ENCODE measurements around the gene SHISA9. TPM values are rescaled to one million over a fixed set of nuclear protein-coding genes. Genes with fewer than 3 reads are reported as not detected.

SHISA9 gene
- total and polyA plus RNA-seq, 12 donors = 0.04 to 0.96 (median 0.13) TPM; not detected in 3

- no peak overlapping the region for H3K27ac ChIP-seq
- H3K36me3 ChIP-seq = no peaks in the 10 kb centered on the region
- no peak overlapping the region for H3K4me3 ChIP-seq
- peaks cover 0 to 2% (median 0%) of the 10 kb centered on the region in 7 donors for H3K27me3 ChIP-seq
- no peak for ATAC-seq
- intact Hi-C loops (cut with DNase I) = no loop called here
- TF ChIP-seq, protein P1, sequence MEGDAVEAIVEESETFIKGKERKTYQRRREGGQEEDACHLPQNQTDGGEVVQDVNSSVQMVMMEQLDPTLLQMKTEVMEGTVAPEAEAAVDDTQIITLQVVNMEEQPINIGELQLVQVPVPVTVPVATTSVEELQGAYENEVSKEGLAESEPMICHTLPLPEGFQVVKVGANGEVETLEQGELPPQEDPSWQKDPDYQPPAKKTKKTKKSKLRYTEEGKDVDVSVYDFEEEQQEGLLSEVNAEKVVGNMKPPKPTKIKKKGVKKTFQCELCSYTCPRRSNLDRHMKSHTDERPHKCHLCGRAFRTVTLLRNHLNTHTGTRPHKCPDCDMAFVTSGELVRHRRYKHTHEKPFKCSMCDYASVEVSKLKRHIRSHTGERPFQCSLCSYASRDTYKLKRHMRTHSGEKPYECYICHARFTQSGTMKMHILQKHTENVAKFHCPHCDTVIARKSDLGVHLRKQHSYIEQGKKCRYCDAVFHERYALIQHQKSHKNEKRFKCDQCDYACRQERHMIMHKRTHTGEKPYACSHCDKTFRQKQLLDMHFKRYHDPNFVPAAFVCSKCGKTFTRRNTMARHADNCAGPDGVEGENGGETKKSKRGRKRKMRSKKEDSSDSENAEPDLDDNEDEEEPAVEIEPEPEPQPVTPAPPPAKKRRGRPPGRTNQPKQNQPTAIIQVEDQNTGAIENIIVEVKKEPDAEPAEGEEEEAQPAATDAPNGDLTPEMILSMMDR (IDR thresholded peaks at IDR 0.05) = no peak
- H3K9me3 ChIP-seq = peaks cover 0 to 20% (median 4%) of the 10 kb centered on the region in 11 donors
- WGBS, 2 donors = 74 to 75% methylated on average over 5 of the region's 5 CpGs
- DNase-seq = no peak
- H3K4me1 ChIP-seq = no peaks in the 10 kb centered on the region
These were observed 204.0 kb downstream of the SHISA9 start for GRCh38 chr16:13105427-13105826.

DNA sequence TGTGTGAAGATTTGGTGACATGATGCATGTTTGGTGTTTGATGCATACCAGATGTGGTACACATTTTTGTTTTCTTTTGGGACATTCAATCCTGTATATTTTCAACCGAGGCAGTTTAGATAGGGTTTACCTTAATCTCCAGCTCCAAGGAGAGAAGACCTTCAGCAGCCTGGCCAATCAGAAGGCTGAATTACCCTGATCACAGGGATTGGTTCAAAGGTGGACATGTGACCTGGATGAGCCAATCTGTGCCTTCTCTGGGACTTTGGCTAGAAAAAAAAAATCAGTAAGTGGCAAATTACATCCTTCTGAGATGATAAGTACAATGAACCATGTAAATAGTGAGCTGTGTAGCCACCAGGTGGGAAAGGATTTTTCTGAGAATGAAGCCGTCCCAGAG lies 205.1 kb downstream of the SHISA9 start:
- no peak overlapping the region for H3K4me3 ChIP-seq
- no peak overlapping the region for H3K27ac ChIP-seq
- WGBS, 2 donors = 85 to 87% methylated on average over 2 of the region's 2 CpGs
- DNase-seq (no peak), ATAC-seq (no peak)
- no peaks in the 10 kb centered on the region for H3K27me3 ChIP-seq
- H3K4me1 ChIP-seq = no peaks in the 10 kb centered on the region
- H3K9me3 ChIP-seq = peaks cover 0 to 20% (median 4%) of the 10 kb centered on the region in 11 donors
- no peaks in the 10 kb centered on the region for H3K36me3 ChIP-seq
- TF ChIP-seq, protein P1 (IDR thresholded peaks at IDR 0.05) = no peak
- intact Hi-C loops (cut with DNase I) = no loop called here

DNA sequence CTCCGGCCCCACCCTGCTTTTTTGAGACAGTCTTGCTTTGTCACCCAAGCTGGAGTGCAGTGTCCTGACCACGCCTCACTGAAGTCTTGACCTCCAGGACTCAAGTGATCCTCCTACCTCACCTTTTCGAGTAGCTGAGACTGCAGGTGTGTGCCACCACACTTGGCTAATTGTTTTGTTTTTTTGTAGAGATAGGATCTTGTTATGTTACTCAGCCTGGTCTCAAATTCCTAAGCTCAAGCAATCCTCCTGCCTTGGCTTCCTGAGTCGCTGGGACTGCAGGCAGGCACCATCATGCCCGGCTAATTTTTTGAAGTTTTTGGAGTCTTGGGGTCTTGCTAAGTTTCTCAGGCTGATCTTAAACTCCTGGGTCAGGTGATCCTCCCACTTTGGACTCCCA lies 206.7 kb downstream of the SHISA9 start:
- no peak for ATAC-seq
- no peak for DNase-seq
- H3K4me3 ChIP-seq = no peak overlapping the region
- peaks cover 0 to 20% (median 4%) of the 10 kb centered on the region in 11 donors for H3K9me3 ChIP-seq
- no peaks in the 10 kb centered on the region for H3K36me3 ChIP-seq
- intact Hi-C loops (cut with DNase I) = no loop called here
- no peaks in the 10 kb centered on the region for H3K4me1 ChIP-seq
- H3K27ac ChIP-seq = no peak overlapping the region
- WGBS, 2 donors = 66 to 72% methylated on average over 5 of the region's 5 CpGs
- H3K27me3 ChIP-seq = no peaks in the 10 kb centered on the region
- TF ChIP-seq, protein P1 (IDR thresholded peaks at IDR 0.05) = no peak

DNA sequence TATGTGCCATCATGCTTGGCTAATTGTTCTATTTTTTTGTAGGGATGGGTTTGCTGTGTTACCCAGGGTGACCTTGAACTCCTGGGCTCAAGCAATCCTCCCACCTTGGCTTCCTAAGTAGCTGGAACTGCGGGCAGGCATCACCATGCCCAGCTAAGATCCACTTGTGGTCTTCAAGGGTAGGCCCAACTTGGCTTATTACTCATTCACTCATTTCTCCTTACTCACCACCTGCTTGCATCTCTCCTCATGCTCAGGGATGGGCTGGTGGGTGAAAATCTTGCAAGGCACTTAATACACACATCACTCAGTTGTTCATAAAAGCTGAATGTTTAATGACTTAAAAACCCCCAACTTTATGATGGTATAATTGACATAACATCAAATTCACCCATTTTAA lies 207.8 kb downstream of the SHISA9 start:
- Histone ChIP-seq H3K4me3 (no peak overlapping the region), H3K27me3 (no peaks in the 10 kb centered on the region), H3K36me3 (no peaks in the 10 kb centered on the region), H3K4me1 (no peaks in the 10 kb centered on the region), H3K9me3 (peaks cover 0 to 15% (median 4%) of the 10 kb centered on the region in 11 donors), H3K27ac (no peak overlapping the region)
- TF ChIP-seq, protein P1 (IDR thresholded peaks at IDR 0.05) = no peak
- WGBS, 2 donors = 72 to 76% methylated on average over 1 of the region's 1 CpG
- ATAC-seq (no peak), DNase-seq (no peak)
- intact Hi-C loops (cut with DNase I) = no loop called here

Measured in heart right ventricle (tissue), 16 donors.